ENCODE data around the gene MMP14. TPM values are rescaled to one million over a fixed set of nuclear protein-coding genes. Genes with fewer than 3 reads are reported as not detected.

The MMP14 gene
- total and polyA plus RNA-seq, 9 of the 15 experiments (the other 6 are each of a cell fraction or from before 2014, with no cell fraction given), result 0.36 to 5.8 (median 1.3) TPM; not detected in 2

DNA sequence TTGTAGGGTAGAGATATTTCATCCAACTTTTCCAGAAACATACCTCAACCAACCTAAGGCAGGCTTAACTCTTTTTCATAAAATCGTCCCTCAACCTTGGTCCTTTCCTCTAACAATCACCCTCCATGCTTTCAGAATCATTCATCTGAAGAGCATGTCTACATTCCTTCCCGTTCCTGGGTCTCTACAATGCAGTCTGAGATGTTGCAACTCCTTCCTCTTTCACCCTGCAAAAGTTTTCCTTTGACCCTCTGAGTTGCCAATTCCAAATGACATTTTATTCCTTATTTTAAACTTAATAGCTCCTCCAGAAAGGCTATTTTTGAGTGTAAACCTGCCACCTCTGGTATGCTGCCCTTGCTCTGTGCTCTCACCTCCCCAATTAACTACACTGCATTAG lies 37.9 kb upstream of the MMP14 start:
- H3K4me3 ChIP-seq, result no peak overlapping the region

More for the DNA sequence above, 37.9 kb upstream of the MMP14 start:
- Histone ChIP-seq H3K27me3 (ENCODE audit: control insufficient read depth in 2 of 2, insufficient read depth in 2 of 2, low read length in 2 of 2) (peaks cover 0 to 7% of the 10 kb centered on the region in 2 experiments; a peak in 2 of 5 replicates), H3K36me3 (ENCODE audit: control insufficient read depth, insufficient read depth, low read length) (no peaks in the 10 kb centered on the region), H3K9me3 (replicated peaks; ENCODE audit: control insufficient read depth, insufficient read depth, low read depth, low read length) (no peaks in the 10 kb centered on the region), H3K9ac (ENCODE audit: insufficient read depth in 1 of 2, low read depth in 2 of 2, low read length in 2 of 2) (no peak overlapping the region), H3K27ac (ENCODE audit: extremely low read depth, low read depth, low read length) (no peak overlapping the region), H3K9me1 (ENCODE audit: control insufficient read depth, insufficient read depth, low read length) (no peaks in the 10 kb centered on the region), H3K4me1 (replicated peaks in 1 of 2; ENCODE audit: control insufficient read depth in 2 of 2, insufficient read depth in 2 of 2, low read length in 2 of 2) (peaks cover 15 to 20% of the 10 kb centered on the region in 2 experiments; a peak in 4 of 5 replicates), H3K79me2 (ENCODE audit: control insufficient read depth, insufficient read depth, low read length) (no peaks in the 10 kb centered on the region), H3K4me2 (ENCODE audit: insufficient read depth, low read length) (no peak overlapping the region), H2AFZ (ENCODE audit: low read depth, low read length) (peak overlapping the region; percentile 53; the same call in 1 of the 2 replicates), H4K20me1 (replicated peaks; ENCODE audit: control insufficient read depth, insufficient read depth, low read length) (no peaks in the 10 kb centered on the region)
- FAIRE-seq, result no peak
- ChIA-PET CTCF (ENCODE audit: low intra/inter-chr PET ratio) (no interaction called here), POLR2A (no interaction called here)
- no peak for ATAC-seq
- TF ChIP-seq MTA1 (IDR thresholded peaks at IDR 0.05; ENCODE audit: borderline replicate concordance) (no peak), LEF1 (IDR thresholded peaks at IDR 0.05) (no peak), NFATC3 (IDR thresholded peaks at IDR 0.05) (no peak), CEBPB (tag; IDR thresholded peaks at IDR 0.05) (peak; percentile 4; the same call in 1 of the 2 replicates), DIDO1 (tag; IDR thresholded peaks at IDR 0.05; ENCODE audit: low read depth) (no peak), ZNF77 (CRISPR knock-in tag; IDR thresholded peaks at IDR 0.05) (no peak)
- TF ChIP-seq, protein P1, sequence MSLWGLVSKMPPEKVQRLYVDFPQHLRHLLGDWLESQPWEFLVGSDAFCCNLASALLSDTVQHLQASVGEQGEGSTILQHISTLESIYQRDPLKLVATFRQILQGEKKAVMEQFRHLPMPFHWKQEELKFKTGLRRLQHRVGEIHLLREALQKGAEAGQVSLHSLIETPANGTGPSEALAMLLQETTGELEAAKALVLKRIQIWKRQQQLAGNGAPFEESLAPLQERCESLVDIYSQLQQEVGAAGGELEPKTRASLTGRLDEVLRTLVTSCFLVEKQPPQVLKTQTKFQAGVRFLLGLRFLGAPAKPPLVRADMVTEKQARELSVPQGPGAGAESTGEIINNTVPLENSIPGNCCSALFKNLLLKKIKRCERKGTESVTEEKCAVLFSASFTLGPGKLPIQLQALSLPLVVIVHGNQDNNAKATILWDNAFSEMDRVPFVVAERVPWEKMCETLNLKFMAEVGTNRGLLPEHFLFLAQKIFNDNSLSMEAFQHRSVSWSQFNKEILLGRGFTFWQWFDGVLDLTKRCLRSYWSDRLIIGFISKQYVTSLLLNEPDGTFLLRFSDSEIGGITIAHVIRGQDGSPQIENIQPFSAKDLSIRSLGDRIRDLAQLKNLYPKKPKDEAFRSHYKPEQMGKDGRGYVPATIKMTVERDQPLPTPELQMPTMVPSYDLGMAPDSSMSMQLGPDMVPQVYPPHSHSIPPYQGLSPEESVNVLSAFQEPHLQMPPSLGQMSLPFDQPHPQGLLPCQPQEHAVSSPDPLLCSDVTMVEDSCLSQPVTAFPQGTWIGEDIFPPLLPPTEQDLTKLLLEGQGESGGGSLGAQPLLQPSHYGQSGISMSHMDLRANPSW (CRISPR knock-in tag; IDR thresholded peaks at IDR 0.05), result no peak
- in situ Hi-C loops (cut with MboI) (no loop called here), intact Hi-C loops (cut with micrococcal nuclease) (no loop called here)
- DNase-seq (ENCODE audit: extremely low read depth in 1 of 4, low spot score in 3 of 4), result no peak
- 7% methylated on average over 2 of the region's 2 CpGs for WGBS (ENCODE audit: insufficient coverage, low coverage, missing lambda C conversion rate)
- no TSS peak for BruUV-seq (replicated peaks)

Measured in K562 (cell line).